IMR-90 (cell line): ENCODE data around the gene TJP1. TPM values are rescaled to one million over a fixed set of nuclear protein-coding genes. Genes with fewer than 3 reads are reported as not detected.
A peak's percentile ranks its signal among the peaks of the same experiment; 100 is the strongest.

Experiments used
- ATAC-seq: fragments of 200-7000 bp; cut with Tn5 transposase; 2 replicates; pipeline ENCODE4 v1.9.1; 2020; ENCODE audit warnings: low read depth, mild to moderate bottlenecking, moderate library complexity
- BruUV-seq: library from RNA; stranded (reverse); fragments of 400-500 nt; replicated peaks from 2 replicates; lab custom pipeline; 2021; lab: Mats Ljungman, UMichigan
- CTCF ChIA-PET: fragments of 300-600 bp; formaldehyde crosslinking; extraction: SDS; loops from one replicate; lab custom pipeline; 2021; ENCODE audit warnings: antibody characterized with exemption; lab: Yijun Ruan, JAX
- POLR2A ChIA-PET: fragments of 300-600 bp; sonication (Branson Sonifier 250); formaldehyde crosslinking; loops from one replicate; lab custom pipeline; 2022; ENCODE audit warnings: antibody characterized with exemption; ENCODE audit not compliant: unreplicated experiment; lab: Charles Lee
- DNase-seq: peaks from one replicate; pipeline ENCODE4 v3.0.0; 2013
- H2AFZ ChIP-seq: replicated peaks from 2 replicates; pipeline ENCODE3; 2013; ENCODE audit warnings: low read length, mild to moderate bottlenecking; ENCODE audit not compliant: poor library complexity
- H2AK5ac ChIP-seq: 2 replicates; pipeline ENCODE4 v1.6.1; 2013; ENCODE audit warnings: low read depth, low read length, inconsistent platforms
- H2AK9ac ChIP-seq: replicated peaks from 2 replicates; pipeline ENCODE3; 2013; ENCODE audit warnings: mild to moderate bottlenecking, low read depth, low read length, moderate library complexity; ENCODE audit not compliant: poor library complexity
- H2BK120ac ChIP-seq: 2 replicates; pipeline ENCODE4 v1.6.1; 2013; ENCODE audit warnings: low read depth, low read length, inconsistent platforms
- H2BK15ac ChIP-seq: 3 replicates; pipeline ENCODE4 v1.6.1; 2013; ENCODE audit warnings: low read depth, low read length, inconsistent platforms
- H2BK20ac ChIP-seq: 2 replicates; pipeline ENCODE4 v1.6.1; 2013; ENCODE audit warnings: low read depth, mild to moderate bottlenecking, inconsistent platforms, low read length, moderate library complexity
- H2BK5ac ChIP-seq: 2 replicates; pipeline ENCODE4 v1.6.1; 2013; ENCODE audit warnings: mild to moderate bottlenecking, low read depth, low read length, inconsistent platforms; ENCODE audit not compliant: poor library complexity, severe bottlenecking
- H3K14ac ChIP-seq: replicated peaks from 2 replicates; pipeline ENCODE4 v1.6.1; 2013; ENCODE audit warnings: low read depth, low read length, inconsistent platforms
- H3K18ac ChIP-seq: 2 replicates; pipeline ENCODE4 v1.6.1; 2013; ENCODE audit warnings: low read depth, low read length, control low read depth
- H3K23ac ChIP-seq: 2 replicates; pipeline ENCODE4 v1.6.1; 2013; ENCODE audit warnings: low read depth, low read length, inconsistent platforms
- H3K27ac ChIP-seq: 2 replicates; pipeline ENCODE4 v1.5.1; 2013; ENCODE audit warnings: mild to moderate bottlenecking, control low read depth, low read length; ENCODE audit not compliant: insufficient read depth
- H3K27me3 ChIP-seq: 2 replicates; pipeline ENCODE4 v1.6.1; 2013; ENCODE audit warnings: low read length; ENCODE audit not compliant: control insufficient read depth, insufficient read depth
- H3K36me3 ChIP-seq: 2 replicates; pipeline ENCODE4 v1.6.1; 2013; ENCODE audit warnings: low read length, mixed read lengths; ENCODE audit not compliant: control insufficient read depth, insufficient read depth
- H3K4ac ChIP-seq: 2 replicates; pipeline ENCODE4 v1.6.1; 2013; ENCODE audit warnings: low read depth, low read length, inconsistent platforms
- H3K4me1 ChIP-seq: 2 replicates; pipeline ENCODE4 v1.6.1; 2013; ENCODE audit warnings: low read length, mixed read lengths; ENCODE audit not compliant: control insufficient read depth, insufficient read depth
- H3K4me2 ChIP-seq: 2 replicates; pipeline ENCODE4 v1.6.1; 2013; ENCODE audit warnings: low read depth, mild to moderate bottlenecking, control low read depth, low read length, moderate library complexity
- H3K4me3 ChIP-seq: 2 replicates; pipeline ENCODE4 v1.5.1; 2013; ENCODE audit warnings: low read depth, mild to moderate bottlenecking, control low read depth, low read length, moderate library complexity; ENCODE audit not compliant: insufficient read depth
- H3K56ac ChIP-seq: 2 replicates; pipeline ENCODE4 v1.6.1; 2013; ENCODE audit warnings: low read length, inconsistent platforms; ENCODE audit not compliant: insufficient read depth; ENCODE audit errors: extremely low read depth
- H3K79me1 ChIP-seq, 2 experiments: 2 replicates each; pipeline ENCODE4 v1.6.1; 2013; ENCODE audit warnings: low read length in 2 of 2, inconsistent platforms in 1 of 2, low read depth in 1 of 2
- H3K9ac ChIP-seq: 2 replicates; pipeline ENCODE4 v1.6.1; 2013; ENCODE audit warnings: low read depth, low read length, control low read depth
- H3K9me1 ChIP-seq: 2 replicates; pipeline ENCODE4 v1.6.1; 2013; ENCODE audit warnings: low read length, inconsistent platforms; ENCODE audit not compliant: insufficient read depth
- H3K9me3 ChIP-seq: 2 replicates; pipeline ENCODE4 v1.6.1; 2013; ENCODE audit warnings: low read length; ENCODE audit not compliant: control insufficient read depth, insufficient read depth
- H4K20me1 ChIP-seq: 2 replicates; pipeline ENCODE4 v1.6.1; 2013; ENCODE audit warnings: low read length, inconsistent platforms; ENCODE audit not compliant: insufficient read depth
- H4K5ac ChIP-seq: 2 replicates; pipeline ENCODE4 v1.6.1; 2013; ENCODE audit warnings: mild to moderate bottlenecking, low read depth, low read length, control low read depth
- H4K8ac ChIP-seq, 2 experiments: 2 replicates each; pipeline ENCODE4 v1.6.1; 2013; ENCODE audit warnings: low read depth in 2 of 2, low read length in 2 of 2, control low read depth in 1 of 2, inconsistent platforms in 1 of 2
- H4K91ac ChIP-seq: 2 replicates; pipeline ENCODE4 v1.6.1; 2013; ENCODE audit warnings: low read depth, low read length, inconsistent platforms; ENCODE audit not compliant: insufficient read depth
- CHD1 ChIP-seq: IDR thresholded peaks from 2 replicates; pipeline ENCODE4 v1.6.1; 2012; ENCODE audit warnings: low read depth, low read length, improper control_type of control experiment
- WGBS, 2 experiments: methylation state at CpG; one replicate each; pipeline versions ENCODE4 v1.1.5 to v1.1.7; 2013; ENCODE audit warnings: missing lambda C conversion rate in 2 of 2; ENCODE audit not compliant: insufficient read length in 1 of 2; ENCODE audit errors: extremely low coverage in 2 of 2; 5-methylcytosine and 5-hydroxymethylcytosine counted together
- dilution Hi-C: fragments of 300-500 bp; cut with HindIII; formaldehyde crosslinking; loops from one replicate; pipeline ENCODE4 v1.14.3; 2018; ENCODE audit warnings: low sequenced_read_pairs; ENCODE audit not compliant: unreplicated experiment
- in situ Hi-C: fragments of 300-500 bp; cut with MboI; formaldehyde crosslinking; loops from 3 replicates; pipeline ENCODE4 v1.14.3; 2019; ENCODE audit warnings: low sequenced_read_pairs, inconsistent platforms, mixed read lengths
- intact Hi-C: fragments of 100-400 bp; cut with micrococcal nuclease; formaldehyde crosslinking; loops from 2 replicates; pipeline ENCODE4 v1.10.0; 2022
- polyA plus RNA-seq, 3 experiments: library from polyadenylated mRNA; depleted of rRNA; stranded (reverse); fragments of >200 nt; gene quantifications; 2 replicates each; pipeline ENCODE4 v1.2.3, GENCODE V29; 2012; ENCODE audit warnings: low replicate concordance in 1 of 3
- total RNA-seq: library from RNA; depleted of rRNA; stranded (reverse); fragments of >200 nt; gene quantifications from 2 replicates; pipeline ENCODE4 v1.2.3, GENCODE V29; 2012

The TJP1 gene
- total and polyA plus RNA-seq, 2 of the 4 experiments (the other 2 are of a cell fraction) = 42.2 to 43.4 TPM

DNA sequence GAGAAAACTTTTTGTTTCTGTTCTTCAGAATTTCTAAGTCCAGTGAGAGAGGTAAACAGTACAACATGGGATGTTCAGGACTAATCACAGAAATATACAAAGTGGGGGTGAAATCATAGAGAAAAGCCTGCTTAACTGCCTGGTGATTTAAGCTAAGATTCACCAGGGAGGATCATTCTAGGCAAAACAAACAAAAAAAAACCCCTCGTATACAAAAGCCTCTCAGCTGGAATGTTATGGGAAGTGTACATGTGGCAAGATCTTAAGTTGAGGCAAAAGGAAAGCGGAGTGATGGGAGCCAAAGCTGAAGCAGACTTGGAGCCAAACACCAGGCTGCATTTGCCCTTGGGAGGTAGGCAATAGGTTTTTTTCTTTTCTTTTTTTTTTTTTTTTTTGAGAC, 40.0 kb upstream of the TJP1 start:
- H3K9me1 ChIP-seq = peaks cover 5% of the 10 kb centered on the region; the same call in 1 of the 2 replicates
- no peak overlapping the region for H2AFZ ChIP-seq
- no peak for TF ChIP-seq CHD1
- no peak overlapping the region for H3K23ac ChIP-seq
- ChIA-PET CTCF (interaction anchor here (0.6 to 1.4 kb wide), 4 partner anchors 17 to 64 kb away, joined by 3 to 4 read pairs (median 4); no protein-coding TSS in a partner anchor), POLR2A (no interaction called here)
- peaks cover 10% of the 10 kb centered on the region for H3K4me1 ChIP-seq
- no peak overlapping the region for H3K4me2 ChIP-seq
- H2BK15ac ChIP-seq = no peak overlapping the region
- H3K79me1 ChIP-seq = no peaks in the 10 kb centered on the region
- peak; percentile 31 for ATAC-seq
- DNase-seq = peak; percentile 53
- intact Hi-C loops (no loop called here), dilution Hi-C loops (no loop called here), in situ Hi-C loops (no loop called here)
- no peak overlapping the region for H4K8ac ChIP-seq
- no peaks in the 10 kb centered on the region for H3K36me3 ChIP-seq
- H4K5ac ChIP-seq = no peak overlapping the region
- H2BK5ac ChIP-seq = no peak overlapping the region
- H2BK120ac ChIP-seq = no peak overlapping the region
- no peak overlapping the region for H3K4ac ChIP-seq
- H3K27me3 ChIP-seq = no peaks in the 10 kb centered on the region
- no peak overlapping the region for H3K27ac ChIP-seq
- no CpG with 5 or more reads among the region's 2 CpGs for WGBS, 2 experiments
- no peak overlapping the region for H3K14ac ChIP-seq
- H3K4me3 ChIP-seq = no peak overlapping the region
- BruUV-seq = no TSS peak
- H4K20me1 ChIP-seq = no peaks in the 10 kb centered on the region
- no peak overlapping the region for H2AK5ac ChIP-seq
- no peak overlapping the region for H3K9ac ChIP-seq
- H2AK9ac ChIP-seq = no peak overlapping the region
- no peak overlapping the region for H3K18ac ChIP-seq
- no peak overlapping the region for H2BK20ac ChIP-seq
- H3K9me3 ChIP-seq = no peaks in the 10 kb centered on the region
- H3K56ac ChIP-seq = no peak overlapping the region
- no peak overlapping the region for H4K91ac ChIP-seq
